H1 (cell line): ENCODE measurements around the gene PCDHA12. TPM values are rescaled to one million over a fixed set of nuclear protein-coding genes. Genes with fewer than 3 reads are reported as not detected.

Source experiments
- BACH1 ChIP-seq: IDR thresholded peaks from 2 replicates; pipeline ENCODE4 v1.6.1; 2012; ENCODE audit warnings: low read length, improper control_type of control experiment
- GABPA ChIP-seq: IDR thresholded peaks from 2 replicates; pipeline ENCODE4 v1.6.1; 2011; ENCODE audit warnings: mild to moderate bottlenecking, low read length, moderate library complexity, borderline replicate concordance; ENCODE audit not compliant: insufficient read depth
- GTF2F1 ChIP-seq: IDR thresholded peaks from 2 replicates; pipeline ENCODE4 v1.6.1; 2012; ENCODE audit warnings: low read depth, low read length, improper control_type of control experiment, borderline replicate concordance
- JUN ChIP-seq: IDR thresholded peaks from 2 replicates; pipeline ENCODE4 v1.6.1; 2011; ENCODE audit warnings: low read depth, mild to moderate bottlenecking, improper control_type of control experiment, low read length
- JUND ChIP-seq: IDR thresholded peaks from 2 replicates; pipeline ENCODE4 v1.6.1; 2011; ENCODE audit warnings: mild to moderate bottlenecking, improper control_type of control experiment, low read length
- NANOG ChIP-seq: IDR thresholded peaks from 2 replicates; pipeline ENCODE4 v1.6.1; 2011; ENCODE audit warnings: low read length, low read depth, mild to moderate bottlenecking, inconsistent platforms; ENCODE audit not compliant: insufficient read depth, poor library complexity, severe bottlenecking
- NRF1 ChIP-seq: IDR thresholded peaks from 2 replicates; pipeline ENCODE4 v1.6.1; 2011; ENCODE audit warnings: mild to moderate bottlenecking, low read depth, low read length, improper control_type of control experiment
- POU5F1 ChIP-seq: IDR thresholded peaks from 2 replicates; pipeline ENCODE4 v1.6.1; 2011; ENCODE audit warnings: low read depth, mild to moderate bottlenecking, low read length, moderate library complexity
- RAD21 ChIP-seq, 2 experiments: IDR thresholded peaks in 1 of 2; conservative IDR thresholded peaks in 1 of 2; 2 replicates each; pipeline ENCODE4 v1.6.1; 2011; ENCODE audit warnings: low read depth in 2 of 2, low read length in 2 of 2, improper control_type of control experiment in 1 of 2, inconsistent platforms in 1 of 2, mild to moderate bottlenecking in 1 of 2, moderate library complexity in 1 of 2
- RBBP5 ChIP-seq: IDR thresholded peaks from 2 replicates; pipeline ENCODE4 v1.7.1; 2012; ENCODE audit warnings: low read depth, mild to moderate bottlenecking, inconsistent platforms, low read length, moderate library complexity, borderline replicate concordance
- RFX5 ChIP-seq: IDR thresholded peaks from 2 replicates; pipeline ENCODE4 v1.6.1; 2011; ENCODE audit warnings: low read depth, low read length, improper control_type of control experiment, borderline replicate concordance
- RNF2 ChIP-seq: fragments of 200-900, 300-1000 bp; sonication (generic); IDR thresholded peaks from 2 replicates; pipeline ENCODE4 v1.7.1; 2016; ENCODE audit warnings: borderline replicate concordance, low read depth, mild to moderate bottlenecking, antibody characterized with exemption, low read length; ENCODE audit not compliant: poor library complexity, severe bottlenecking; ENCODE audit errors: missing control alignments
- SIN3A ChIP-seq, 2 experiments: IDR thresholded peaks in 1 of 2; conservative IDR thresholded peaks in 1 of 2; 2 replicates each; pipeline ENCODE4 v1.6.1; 2011 to 2012; ENCODE audit warnings: low read length in 2 of 2, improper control_type of control experiment in 1 of 2, low read depth in 1 of 2, mild to moderate bottlenecking in 1 of 2
- SIX5 ChIP-seq: IDR thresholded peaks from 2 replicates; pipeline ENCODE4 v1.6.1; 2011; ENCODE audit warnings: mild to moderate bottlenecking, low read depth, low read length
- SP2 ChIP-seq: IDR thresholded peaks from 2 replicates; pipeline ENCODE4 v1.6.1; 2012; ENCODE audit warnings: mild to moderate bottlenecking, low read length, inconsistent platforms
- TAF1 ChIP-seq: IDR thresholded peaks from 2 replicates; pipeline ENCODE4 v1.6.1; 2011; ENCODE audit warnings: mild to moderate bottlenecking, low read depth, low read length
- TCF12 ChIP-seq: IDR thresholded peaks from 2 replicates; pipeline ENCODE4 v1.6.1; 2011; ENCODE audit warnings: low read depth, mild to moderate bottlenecking, low read length
- TEAD4 ChIP-seq: IDR thresholded peaks from 2 replicates; pipeline ENCODE4 v1.6.1; 2012; ENCODE audit warnings: low read depth, low read length, inconsistent platforms, mixed read lengths
- polyA plus RNA-seq, 7 experiments: library from polyadenylated mRNA; depleted of rRNA in 3 of 7; stranded (reverse) in 5 of 7; unstranded in 2 of 7; fragments of >200 nt in 5 of 7; fragments of 200-250 nt in 2 of 7; gene quantifications; 1 replicate in 5 of 7; 2 replicates in 1 of 7; 4 replicates in 1 of 7; pipeline versions ENCODE4 v1.2.1 to v1.2.3, GENCODE V29; 2011 to 2013; ENCODE audit warnings: missing spikeins in 2 of 7, mixed read lengths in 2 of 7
- total RNA-seq: library from RNA; stranded (reverse); fragmentation: NEBNext Ultra II Directional; extraction: Animal tissue kit (Norgen Biotek cat#: 25700); gene quantifications from 2 replicates; pipeline ENCODE4 v1.2.1, GENCODE V29; 2021

Gene PCDHA12
- total and polyA plus RNA-seq, 2 of the 8 experiments (the other 6 are each of a cell fraction or from before 2014, with no cell fraction given) = 4.2 to 9.3 TPM

- TF ChIP-seq BACH1 (no peak), SP2 (no peak), RAD21 (IDR thresholded peaks at IDR 0.05 in 1 of 2, conservative IDR thresholded peaks at IDR 0.05 in 1 of 2; ENCODE audit: low read depth in 2 of 2, low read length in 2 of 2) (no peak), JUND (no peak), RBBP5 (no peak), TCF12 (no peak), POU5F1 (no peak), NRF1 (no peak), GTF2F1 (no peak), RNF2 (no peak), NANOG (no peak), JUN (no peak), TAF1 (no peak), SIX5 (no peak), GABPA (no peak), RFX5 (no peak), SIN3A (conservative IDR thresholded peaks at IDR 0.05 in 1 of 2, IDR thresholded peaks at IDR 0.05 in 1 of 2; ENCODE audit: low read depth in 1 of 2, low read length in 2 of 2) (no peak; a peak in 1 of 4 replicates), TEAD4 (no peak)
- TF ChIP-seq, all 59 proteins: peak for 7
Measured at GRCh38 chr5:140925806-140926442, 50.8 kb downstream of the PCDHA12 start, which contains the start of gene PCDHAC1 (continued).
